HFF-Myc (cell line): ENCODE data around the gene MAP2K1.

Experiments used
- DNase-seq: peaks from one replicate; pipeline ENCODE4 v3.0.0-alpha.2; 2011; ENCODE audit warnings: low read depth; ENCODE audit errors: extremely low read depth
- H3K4me3 ChIP-seq: replicated peaks from 2 replicates; pipeline ENCODE4 v1.5.1; 2011; ENCODE audit warnings: low read depth, mild to moderate bottlenecking, control low read depth, low read length
- CTCF ChIP-seq: IDR thresholded peaks from 2 replicates; pipeline ENCODE4 v1.5.1; 2012; ENCODE audit warnings: mild to moderate bottlenecking, low read depth, low read length, control low read depth; ENCODE audit errors: missing control alignments

MAP2K1 gene

GRCh38 chr15:66411190-66411589, 24.5 kb downstream of the MAP2K1 start:
- no peak overlapping the region for H3K4me3 ChIP-seq
- no peak for DNase-seq
- no peak for TF ChIP-seq CTCF

GRCh38 chr15:66412220-66412619, 25.5 kb downstream of the MAP2K1 start:
- no peak for DNase-seq
- no peak overlapping the region for H3K4me3 ChIP-seq
- no peak for TF ChIP-seq CTCF

GRCh38 chr15:66413579-66413978, 26.9 kb downstream of the MAP2K1 start:
- no peak for DNase-seq
- TF ChIP-seq CTCF: no peak
- no peak overlapping the region for H3K4me3 ChIP-seq

GRCh38 chr15:66415360-66415759, 28.6 kb downstream of the MAP2K1 start:
- DNase-seq: no peak
- TF ChIP-seq CTCF: no peak
- H3K4me3 ChIP-seq: no peak overlapping the region

- H3K4me3 ChIP-seq: no peak overlapping the region
- DNase-seq: no peak
- TF ChIP-seq CTCF: no peak
Observed at GRCh38 chr15:66417736-66418135, 31.0 kb downstream of the MAP2K1 start.

GRCh38 chr15:66419471-66419870, 32.8 kb downstream of the MAP2K1 start:
- no peak overlapping the region for H3K4me3 ChIP-seq
- TF ChIP-seq CTCF: no peak
- DNase-seq: no peak

- no peak overlapping the region for H3K4me3 ChIP-seq
- no peak for DNase-seq
- no peak for TF ChIP-seq CTCF
Observed at GRCh38 chr15:66422347-66422746, 35.6 kb downstream of the MAP2K1 start.
